Right lobe of liver (tissue), 6 donors: ENCODE data around the gene KAZN. TPM values are rescaled to one million over a fixed set of nuclear protein-coding genes. Genes with fewer than 3 reads are reported as not detected.

ENCODE experiments used
- ATAC-seq, 4 donors: fragments of 200-7000 bp; cut with Tn5 transposase; one replicate each; pipeline ENCODE4 v1.9.1; 2020; ENCODE audit warnings: mild to moderate bottlenecking in 4 of 4, moderate library complexity in 4 of 4
- DNase-seq, 3 donors: peaks; one replicate each; pipeline ENCODE4 v3.0.0-alpha.2; 2020
- H3K27ac ChIP-seq, 3 donors: fragments of 200-600 bp; one replicate each; pipeline ENCODE4 v1.8.0; 2022
- H3K27me3 ChIP-seq, 2 donors: fragments of 200-600 bp; one replicate each; pipeline ENCODE4 v1.8.0; 2022
- H3K36me3 ChIP-seq, 4 donors: fragments of 200-600 bp; sonication (generic) in 1 of 4; one replicate each; pipeline versions ENCODE4 v1.5.1 to v1.8.0; 2017 to 2022; ENCODE audit warnings: control low read depth in 1 of 4
- H3K4me1 ChIP-seq, 4 donors: fragments of 200-600 bp; sonication (generic) in 1 of 4; one replicate each; pipeline versions ENCODE4 v1.5.1 to v1.8.0; 2017 to 2022; ENCODE audit warnings: control low read depth in 1 of 4
- H3K4me3 ChIP-seq, 3 donors: fragments of 200-600 bp; one replicate each; pipeline ENCODE4 v1.8.0; 2022
- H3K9me3 ChIP-seq, 4 donors: fragments of 200-600 bp; sonication (generic) in 1 of 4; one replicate each; pipeline versions ENCODE4 v1.5.1 to v1.8.0; 2017 to 2022; ENCODE audit warnings: control low read depth in 1 of 4
- POLR2A ChIP-seq: fragments of 450-650 bp; IDR thresholded peaks from one replicate; pipeline ENCODE4 v1.6.1; 2017; ENCODE audit warnings: antibody characterized with exemption, mild to moderate bottlenecking
- WGBS: methylation state at CpG from one replicate; pipeline ENCODE4 v1.1.6; 2018; ENCODE audit warnings: low coverage, low lambda C conversion rate; ENCODE audit not compliant: insufficient coverage; ENCODE audit errors: missing lambda C conversion rate; 5-methylcytosine and 5-hydroxymethylcytosine counted together
- intact Hi-C, 2 donors: fragments of 100-400 bp; cut with DNase I; formaldehyde crosslinking; loops; one replicate each; pipeline versions ENCODE4 v1.11.2 to v1.14.1; 2022
- total RNA-seq, 6 experiments: library from RNA; depleted of rRNA in 2 of 6; stranded (reverse); fragments of >200 nt in 2 of 6; fragmentation: NEBNext Ultra II Directional in 3 of 6; extraction: Animal tissue kit (Norgen Biotek cat#: 25700) in 3 of 6; gene quantifications; one replicate each; pipeline versions ENCODE4 v1.1.0 to v1.2.4, GENCODE V29; 2016 to 2023
- TF ChIP-seq, protein P1 (sequence below), 4 donors: fragments of 200-600 bp in 3 of 4; fragments of 450-650 bp in 1 of 4; IDR thresholded peaks; one replicate each; pipeline versions ENCODE4 v1.5.1 to v1.8.0; 2016 to 2022; ENCODE audit warnings: antibody characterized with exemption in 4 of 4, mild to moderate bottlenecking in 2 of 4
- donor health status: DM: no; HTN: yes; CAD: no.
- donor health status: DM: no; HTN: no; CAD: no.
- donor health status: DM: no; HTN: no; CAD: no.
- donor health status: DM: no; HTN: yes; CAD: no.
- donor health status: DM: no; HTN: yes; CAD: no.

Gene KAZN
- total RNA-seq, 6 experiments from 2014 or later: 1.5 to 7.2 (median 2.7) TPM

DNA sequence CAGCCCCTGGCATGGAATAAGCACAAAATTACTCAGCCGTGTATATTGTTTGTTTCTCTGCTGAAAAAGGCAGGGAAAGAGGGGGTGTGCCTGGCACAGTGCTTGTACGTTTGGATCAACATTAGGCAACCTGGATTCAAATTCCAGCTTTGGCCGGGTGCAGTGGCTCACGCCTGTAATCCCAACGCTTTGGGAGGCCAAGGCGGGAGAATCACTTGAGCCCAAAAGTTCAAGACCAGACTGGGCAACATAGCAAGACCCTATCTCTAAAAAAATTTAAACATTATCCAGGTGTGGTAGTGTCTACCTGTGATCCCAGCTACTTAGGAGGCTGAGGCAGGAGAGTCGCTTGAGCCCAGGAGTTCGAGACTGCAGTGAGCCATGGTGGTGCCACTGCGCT lies 402.2 kb downstream of the KAZN start:
- H3K4me1 ChIP-seq: no peaks in the 10 kb centered on the region
- intact Hi-C loops: no loop called here
- no peaks in the 10 kb centered on the region for H3K27me3 ChIP-seq
- DNase-seq (no peak), ATAC-seq (no peak)
- TF ChIP-seq, protein P1, sequence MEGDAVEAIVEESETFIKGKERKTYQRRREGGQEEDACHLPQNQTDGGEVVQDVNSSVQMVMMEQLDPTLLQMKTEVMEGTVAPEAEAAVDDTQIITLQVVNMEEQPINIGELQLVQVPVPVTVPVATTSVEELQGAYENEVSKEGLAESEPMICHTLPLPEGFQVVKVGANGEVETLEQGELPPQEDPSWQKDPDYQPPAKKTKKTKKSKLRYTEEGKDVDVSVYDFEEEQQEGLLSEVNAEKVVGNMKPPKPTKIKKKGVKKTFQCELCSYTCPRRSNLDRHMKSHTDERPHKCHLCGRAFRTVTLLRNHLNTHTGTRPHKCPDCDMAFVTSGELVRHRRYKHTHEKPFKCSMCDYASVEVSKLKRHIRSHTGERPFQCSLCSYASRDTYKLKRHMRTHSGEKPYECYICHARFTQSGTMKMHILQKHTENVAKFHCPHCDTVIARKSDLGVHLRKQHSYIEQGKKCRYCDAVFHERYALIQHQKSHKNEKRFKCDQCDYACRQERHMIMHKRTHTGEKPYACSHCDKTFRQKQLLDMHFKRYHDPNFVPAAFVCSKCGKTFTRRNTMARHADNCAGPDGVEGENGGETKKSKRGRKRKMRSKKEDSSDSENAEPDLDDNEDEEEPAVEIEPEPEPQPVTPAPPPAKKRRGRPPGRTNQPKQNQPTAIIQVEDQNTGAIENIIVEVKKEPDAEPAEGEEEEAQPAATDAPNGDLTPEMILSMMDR (IDR thresholded peaks at IDR 0.05): no peak
- no peak for TF ChIP-seq POLR2A
- H3K36me3 ChIP-seq: no peaks in the 10 kb centered on the region
- H3K4me3 ChIP-seq: no peak overlapping the region
- WGBS: 46% methylated on average over 3 of the region's 9 CpGs
- no peaks in the 10 kb centered on the region for H3K9me3 ChIP-seq
- no peak overlapping the region for H3K27ac ChIP-seq

DNA sequence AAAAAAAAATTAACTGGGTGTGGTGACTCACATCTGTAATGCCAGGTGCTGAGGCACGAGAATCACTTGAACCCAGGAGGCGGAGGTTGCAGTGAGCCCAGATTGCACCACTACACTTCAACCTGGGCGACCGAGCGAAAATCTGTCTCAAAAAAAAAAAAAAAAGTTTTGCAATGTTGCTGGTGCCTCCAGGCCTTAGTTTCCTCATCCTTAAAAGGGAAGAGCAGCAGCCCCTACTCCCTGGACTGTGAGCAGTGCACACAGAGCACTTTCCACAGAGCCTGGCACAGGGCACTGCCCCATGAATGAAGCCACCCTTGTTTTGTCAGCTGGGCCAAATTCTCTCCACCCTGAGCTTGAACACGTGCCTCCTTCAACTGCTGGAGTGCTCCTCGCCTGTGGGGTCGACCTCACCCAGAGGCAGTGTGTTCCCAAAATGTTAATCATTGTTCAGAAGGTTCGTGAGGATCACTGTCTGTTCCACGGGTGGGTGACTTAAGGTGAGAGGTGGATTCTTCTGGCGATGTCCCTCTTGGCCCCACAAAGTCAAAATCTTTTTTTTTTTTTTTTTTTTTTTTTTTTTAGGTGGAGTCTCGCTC lies 402.9 kb downstream of the KAZN start:
- Histone ChIP-seq H3K27ac (no peak overlapping the region), H3K4me1 (no peaks in the 10 kb centered on the region), H3K36me3 (no peaks in the 10 kb centered on the region), H3K9me3 (no peaks in the 10 kb centered on the region), H3K27me3 (no peaks in the 10 kb centered on the region), H3K4me3 (no peak overlapping the region)
- TF ChIP-seq POLR2A: no peak
- TF ChIP-seq, protein P1 (IDR thresholded peaks at IDR 0.05): no peak
- ATAC-seq (no peak), DNase-seq (no peak)
- intact Hi-C loops: no loop called here
- WGBS: 62% methylated on average over 8 of the region's 12 CpGs

DNA sequence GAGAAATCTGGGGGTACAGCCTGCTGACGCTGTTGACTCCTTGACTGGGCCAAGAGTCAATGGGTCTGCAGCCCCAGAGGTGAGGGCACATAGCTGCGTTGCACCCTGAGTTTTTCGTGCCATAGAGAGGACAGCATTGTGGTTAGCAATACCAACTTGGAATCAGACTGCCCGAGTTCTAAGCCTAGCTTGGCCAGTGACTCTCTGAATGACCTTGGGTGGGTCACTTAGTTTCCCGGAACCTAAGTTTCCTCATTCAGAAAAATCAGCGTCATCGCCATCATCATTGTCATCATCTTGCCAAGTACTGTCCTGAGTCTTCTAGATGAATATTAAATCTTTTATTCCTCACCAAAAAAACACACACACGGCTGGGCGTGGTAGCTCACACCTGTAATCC lies 403.8 kb downstream of the KAZN start:
- DNase-seq: no peak
- intact Hi-C loops: no loop called here
- ATAC-seq: no peak
- no peak overlapping the region for H3K4me3 ChIP-seq
- WGBS: 73% methylated on average over 6 of the region's 9 CpGs
- H3K27me3 ChIP-seq: no peaks in the 10 kb centered on the region
- no peaks in the 10 kb centered on the region for H3K4me1 ChIP-seq
- H3K27ac ChIP-seq: no peak overlapping the region
- no peaks in the 10 kb centered on the region for H3K36me3 ChIP-seq
- TF ChIP-seq POLR2A: no peak
- TF ChIP-seq, protein P1 (IDR thresholded peaks at IDR 0.05): no peak
- no peaks in the 10 kb centered on the region for H3K9me3 ChIP-seq

DNA sequence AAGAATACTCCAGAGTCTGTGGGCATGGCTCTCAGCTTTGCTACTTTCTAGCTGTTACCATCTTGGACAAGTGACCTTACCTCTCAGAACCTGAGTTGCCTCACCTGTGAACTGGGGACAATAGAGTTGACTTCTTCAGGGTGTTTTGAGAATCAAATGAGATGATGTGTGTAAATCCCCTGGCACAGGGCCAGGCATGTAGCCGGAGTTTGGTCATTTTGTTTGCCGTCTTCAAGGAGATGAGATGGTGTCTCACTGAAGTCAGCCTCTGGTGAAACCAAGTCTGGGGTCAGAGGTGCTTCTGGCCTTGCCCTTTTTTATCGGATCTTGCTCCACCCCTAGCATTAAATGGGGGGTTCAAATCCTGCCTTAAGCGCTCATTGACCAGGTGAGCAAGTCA lies 405.9 kb downstream of the KAZN start:
- H3K27ac ChIP-seq: no peak overlapping the region
- H3K36me3 ChIP-seq: no peaks in the 10 kb centered on the region
- TF ChIP-seq, protein P1 (IDR thresholded peaks at IDR 0.05): no peak
- no peak for TF ChIP-seq POLR2A
- ATAC-seq (no peak), DNase-seq (no peak)
- H3K9me3 ChIP-seq: no peaks in the 10 kb centered on the region
- H3K27me3 ChIP-seq: no peaks in the 10 kb centered on the region
- intact Hi-C loops: no loop called here
- peaks cover 0 to 4% (median 0%) of the 10 kb centered on the region in 4 donors for H3K4me1 ChIP-seq
- H3K4me3 ChIP-seq: no peak overlapping the region
- WGBS: 89% methylated on average over 2 of the region's 4 CpGs

DNA sequence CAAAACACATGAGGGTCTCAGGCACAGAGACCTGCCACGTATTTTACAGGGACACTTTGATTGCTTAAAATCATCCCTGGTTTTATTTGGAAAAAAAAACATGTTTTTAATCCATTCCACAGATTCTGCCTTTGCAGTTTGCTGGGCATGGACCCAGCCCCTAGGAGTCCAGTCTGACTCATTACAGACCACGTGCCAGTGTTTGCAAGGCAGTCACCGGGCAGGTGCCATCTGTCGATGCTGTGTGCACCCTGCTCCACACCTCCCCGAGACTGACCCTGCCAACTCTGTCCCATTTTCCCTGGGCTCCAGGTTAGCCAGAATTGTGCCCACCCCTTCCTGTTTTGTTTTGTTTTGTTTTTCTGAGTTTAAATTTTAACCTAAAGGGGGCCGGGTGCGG lies 406.6 kb downstream of the KAZN start:
- H3K27me3 ChIP-seq: no peaks in the 10 kb centered on the region
- peaks cover 0 to 4% (median 0%) of the 10 kb centered on the region in 4 donors for H3K4me1 ChIP-seq
- TF ChIP-seq, protein P1 (IDR thresholded peaks at IDR 0.05): no peak
- TF ChIP-seq POLR2A: no peak
- no peaks in the 10 kb centered on the region for H3K9me3 ChIP-seq
- peak in 1 of 4 donors; percentile 16 for ATAC-seq
- no peaks in the 10 kb centered on the region for H3K36me3 ChIP-seq
- no peak overlapping the region for H3K27ac ChIP-seq
- intact Hi-C loops: no loop called here
- no peak for DNase-seq
- 67% methylated on average over 6 of the region's 7 CpGs for WGBS
- H3K4me3 ChIP-seq: no peak overlapping the region
